Activated CD4-positive, alpha-beta T cell treated with anti-CD3 and anti-CD28 coated beads for 1 hour (primary cell): ENCODE results near the gene POLR2L.
A peak's percentile ranks its signal among the peaks of the same experiment; 100 is the strongest.

ENCODE experiments used
- DNase-seq: peaks from one replicate; pipeline ENCODE4 v3.0.0-alpha.2; 2020

The POLR2L gene

DNA sequence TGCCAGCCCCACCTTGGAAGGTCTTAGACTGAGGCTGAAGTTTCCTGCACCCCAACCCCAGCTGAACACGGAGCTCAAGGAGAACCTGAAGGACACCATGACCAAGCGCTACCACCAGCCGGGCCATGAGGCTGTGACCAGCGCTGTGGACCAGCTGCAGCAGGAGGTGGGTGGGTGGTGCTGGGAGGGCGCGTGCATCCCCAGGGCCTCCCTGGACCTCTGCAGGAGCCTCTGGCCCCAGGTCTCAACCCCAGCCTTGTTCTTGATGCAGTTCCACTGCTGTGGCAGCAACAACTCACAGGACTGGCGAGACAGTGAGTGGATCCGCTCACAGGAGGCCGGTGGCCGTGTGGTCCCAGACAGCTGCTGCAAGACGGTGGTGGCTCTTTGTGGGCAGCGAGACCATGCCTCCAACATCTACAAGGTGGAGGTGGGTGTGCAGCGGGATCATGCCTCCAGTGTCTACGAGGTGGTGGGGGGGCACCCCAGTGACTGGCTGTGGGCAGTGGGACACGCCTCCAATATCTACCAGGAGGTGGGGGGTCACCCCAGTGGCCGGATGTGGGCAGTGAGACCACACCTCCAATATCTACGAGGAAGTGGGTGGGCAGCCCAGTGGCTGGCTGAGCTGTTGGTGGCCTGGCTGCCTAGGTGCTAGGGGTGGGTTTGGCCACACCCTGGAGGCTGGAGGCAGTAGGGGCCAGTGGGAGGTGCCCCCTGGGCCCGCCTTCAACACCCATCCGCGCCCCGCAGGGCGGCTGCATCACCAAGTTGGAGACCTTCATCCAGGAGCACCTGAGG lies 4.9 kb downstream of the POLR2L start:
- DNase-seq = no peak

- no peak for DNase-seq
Observed at GRCh38 chr11:836700-837099, 5.6 kb downstream of the POLR2L start.

DNA sequence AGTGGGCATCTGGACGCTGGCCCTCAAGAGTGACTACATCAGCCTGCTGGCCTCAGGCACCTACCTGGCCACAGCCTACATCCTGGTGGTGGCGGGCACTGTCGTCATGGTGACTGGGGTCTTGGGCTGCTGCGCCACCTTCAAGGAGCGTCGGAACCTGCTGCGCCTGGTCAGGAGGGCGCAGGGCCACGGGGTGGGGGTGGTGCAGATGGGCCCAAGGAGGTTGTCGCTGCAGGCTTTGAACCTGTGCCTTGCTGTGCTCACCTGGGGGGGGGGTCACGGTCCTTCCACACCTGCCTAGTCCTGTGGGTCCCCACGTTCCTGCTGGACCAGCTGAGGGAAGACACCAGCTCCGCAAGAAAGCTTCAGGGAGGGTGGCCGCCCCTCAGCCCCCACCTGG lies 6.1 kb downstream of the POLR2L start:
- no peak for DNase-seq

DNA sequence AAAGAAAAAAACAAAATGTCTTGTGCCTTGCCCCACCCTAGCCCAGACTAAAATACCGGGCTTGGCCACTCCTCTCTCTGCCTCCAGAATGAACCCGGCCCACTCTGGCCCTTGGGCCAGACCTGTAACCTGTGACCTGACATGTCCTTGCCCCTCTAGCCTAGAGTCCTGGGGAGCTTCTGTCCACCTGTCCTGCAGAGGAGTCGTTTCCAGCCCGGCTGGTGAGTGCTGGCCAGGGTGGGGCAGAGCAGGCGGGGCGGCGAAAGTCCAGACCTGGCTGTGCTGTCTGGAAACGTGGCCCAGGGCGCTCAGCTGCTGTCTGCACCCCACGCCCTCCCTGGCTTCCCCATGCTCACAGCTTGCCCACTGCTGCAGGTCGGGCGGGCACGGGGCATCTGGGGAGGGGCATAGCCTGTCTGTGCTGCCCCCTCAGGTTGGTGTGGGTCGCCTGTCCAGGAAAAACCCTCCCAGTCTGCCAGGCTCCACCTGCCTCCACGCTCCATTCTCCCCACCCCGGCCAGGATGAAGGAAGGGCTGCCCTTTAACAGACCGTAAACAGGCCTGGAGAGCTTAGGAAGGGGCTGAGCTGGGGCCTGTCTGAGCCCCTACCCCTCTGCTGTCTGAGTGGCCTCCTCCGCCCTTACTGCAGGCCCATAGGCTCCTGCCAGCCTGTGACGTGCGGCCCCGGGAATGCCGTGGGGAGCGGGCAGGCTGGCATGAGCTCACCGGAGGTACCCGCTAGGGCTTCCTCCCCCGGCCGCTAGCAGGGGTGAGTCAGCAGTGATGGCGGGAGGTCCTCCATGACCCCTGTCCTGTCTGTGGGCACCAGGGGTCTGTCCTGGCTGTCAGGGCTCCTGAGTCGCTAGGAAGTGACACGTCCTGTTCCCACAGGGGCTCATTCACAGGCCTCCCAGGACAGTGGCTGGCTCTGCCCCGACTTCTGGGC lies 7.7 kb downstream of the POLR2L start:
- no peak for DNase-seq

DNA sequence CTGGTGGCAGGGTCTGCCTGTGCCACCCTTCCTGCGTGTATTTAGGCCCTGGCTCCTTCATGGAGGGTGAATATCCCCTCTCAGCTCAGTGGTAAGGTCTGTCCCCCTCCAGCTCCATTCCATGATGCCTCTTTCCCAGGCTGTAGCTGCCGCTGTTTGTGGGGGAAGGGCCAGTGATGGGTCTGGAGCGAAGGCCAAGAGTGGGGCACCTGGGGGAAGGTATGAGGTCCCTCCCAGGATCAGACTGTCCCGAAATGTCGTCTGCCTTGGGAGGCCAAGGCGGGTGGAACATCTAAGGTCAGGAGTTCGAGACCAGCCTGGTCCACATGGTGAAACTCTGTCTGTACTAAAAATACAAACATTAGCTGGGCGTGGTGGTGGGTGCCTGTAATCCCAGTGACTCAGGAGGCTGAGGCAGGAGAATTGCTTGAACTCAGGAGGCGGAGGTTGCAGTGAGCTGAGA lies 8.4 kb downstream of the POLR2L start:
- DNase-seq = no peak

DNA sequence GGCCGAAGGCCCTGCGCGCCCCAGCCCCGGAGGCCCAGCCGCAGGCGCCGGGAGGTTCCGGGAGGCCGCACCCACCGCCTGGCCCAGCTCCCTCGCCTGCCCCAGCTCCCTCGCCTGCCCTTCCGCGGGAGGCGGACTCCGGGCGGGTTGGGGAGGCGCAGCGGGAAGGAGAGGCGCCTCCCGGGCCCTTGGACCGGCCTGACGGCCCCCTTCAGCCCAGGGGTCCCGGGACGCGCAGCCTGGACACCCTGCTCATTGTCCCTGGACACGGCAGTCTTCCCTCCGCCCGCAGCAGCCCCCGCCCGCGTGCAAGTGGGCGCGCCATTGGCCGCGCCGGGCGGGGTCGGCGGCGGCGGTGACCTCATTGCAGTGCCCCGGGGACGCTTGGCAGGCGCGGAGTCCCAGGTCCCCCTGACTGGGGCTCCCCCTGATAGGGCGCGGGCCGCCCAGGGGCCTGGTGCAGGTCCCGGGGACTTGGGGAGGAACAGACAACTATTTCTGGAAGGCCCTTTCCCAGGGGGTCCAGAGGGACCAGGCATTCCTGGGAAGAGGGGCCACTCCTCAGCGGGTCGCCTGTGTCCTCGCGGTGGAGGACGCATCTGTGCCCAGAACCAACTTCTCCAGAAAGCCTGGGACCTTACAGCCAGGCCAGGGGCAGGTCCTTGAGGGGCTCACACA lies 9.1 kb downstream of the POLR2L start:
- no peak for DNase-seq

DNA sequence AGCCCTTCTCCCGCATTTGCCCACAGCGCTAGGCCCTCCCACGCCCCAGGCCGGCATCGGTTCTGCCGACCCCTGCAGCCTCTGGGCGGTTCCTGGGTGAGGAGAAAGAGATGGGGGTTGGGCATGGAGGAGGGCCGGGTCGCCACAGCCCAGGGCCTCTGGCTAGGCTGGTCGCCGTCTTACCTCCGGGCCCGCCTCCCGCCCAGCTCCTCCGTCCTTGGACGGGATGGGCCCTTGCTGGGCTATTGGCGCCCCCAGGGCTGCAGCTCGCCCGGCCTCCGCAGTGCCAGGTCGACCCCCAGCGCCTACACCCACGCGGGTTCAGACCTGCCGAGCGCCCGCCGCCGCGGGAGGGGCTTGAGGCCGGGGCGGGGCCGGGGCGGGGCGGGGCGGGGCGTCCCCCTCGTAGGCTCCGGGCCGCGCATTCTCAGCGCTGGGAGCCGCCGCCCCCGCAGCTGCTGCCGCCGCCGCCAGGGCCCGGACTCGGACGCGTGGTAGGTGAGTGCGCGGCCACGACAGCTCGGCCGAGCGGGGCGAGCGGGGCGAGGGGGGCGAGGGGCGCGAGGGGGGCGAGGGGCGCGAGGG lies 9.7 kb downstream of the POLR2L start, which contains the start of gene CD151:
CD151 (plus strand) TSS at position 424 of the 585 bp plus-strand sequence. CDS start 3,118 bp downstream, outside the sequence.
- DNase-seq = peak; percentile 32

GRCh38 chr11:831961-832528 lies 10.3 kb downstream of the POLR2L start:
- DNase-seq = no peak

DNA sequence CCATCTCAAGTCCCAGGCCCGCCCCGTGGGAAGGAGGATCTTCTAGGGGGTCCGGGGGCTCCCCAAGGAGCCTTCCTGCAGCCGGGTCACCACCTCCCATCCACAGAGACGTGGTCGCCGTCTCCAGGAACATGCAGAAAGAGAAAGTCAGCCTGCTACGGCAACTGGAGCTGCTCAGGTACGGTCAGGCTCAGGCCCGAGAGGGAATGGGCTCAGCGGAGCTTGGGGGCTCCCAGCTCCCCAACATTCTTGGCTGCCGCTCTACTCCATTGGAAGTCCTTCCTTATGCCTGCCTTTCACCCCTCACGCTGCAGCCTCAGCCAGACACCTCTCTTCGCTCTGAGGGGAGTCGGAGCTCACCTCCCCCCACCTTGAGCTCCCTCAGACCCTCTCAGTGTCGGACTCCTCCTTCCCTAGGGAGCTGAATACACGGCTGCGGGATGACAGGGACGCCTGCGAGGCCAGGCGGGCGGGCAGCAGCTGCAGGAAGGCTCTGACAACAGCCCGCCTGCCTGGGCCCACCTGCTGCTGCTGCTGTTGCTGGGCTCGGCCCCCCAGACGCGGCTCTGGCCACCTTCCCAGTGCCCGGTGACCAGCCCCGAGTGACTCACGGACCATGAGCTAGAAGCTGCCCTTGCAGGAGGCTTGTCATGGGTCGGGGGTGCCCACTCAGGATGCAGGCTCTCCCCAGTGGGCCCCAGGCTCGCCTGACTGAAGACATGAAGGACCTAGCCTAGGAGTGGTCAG lies 11.0 kb downstream of the POLR2L start:
- no peak for DNase-seq

DNA sequence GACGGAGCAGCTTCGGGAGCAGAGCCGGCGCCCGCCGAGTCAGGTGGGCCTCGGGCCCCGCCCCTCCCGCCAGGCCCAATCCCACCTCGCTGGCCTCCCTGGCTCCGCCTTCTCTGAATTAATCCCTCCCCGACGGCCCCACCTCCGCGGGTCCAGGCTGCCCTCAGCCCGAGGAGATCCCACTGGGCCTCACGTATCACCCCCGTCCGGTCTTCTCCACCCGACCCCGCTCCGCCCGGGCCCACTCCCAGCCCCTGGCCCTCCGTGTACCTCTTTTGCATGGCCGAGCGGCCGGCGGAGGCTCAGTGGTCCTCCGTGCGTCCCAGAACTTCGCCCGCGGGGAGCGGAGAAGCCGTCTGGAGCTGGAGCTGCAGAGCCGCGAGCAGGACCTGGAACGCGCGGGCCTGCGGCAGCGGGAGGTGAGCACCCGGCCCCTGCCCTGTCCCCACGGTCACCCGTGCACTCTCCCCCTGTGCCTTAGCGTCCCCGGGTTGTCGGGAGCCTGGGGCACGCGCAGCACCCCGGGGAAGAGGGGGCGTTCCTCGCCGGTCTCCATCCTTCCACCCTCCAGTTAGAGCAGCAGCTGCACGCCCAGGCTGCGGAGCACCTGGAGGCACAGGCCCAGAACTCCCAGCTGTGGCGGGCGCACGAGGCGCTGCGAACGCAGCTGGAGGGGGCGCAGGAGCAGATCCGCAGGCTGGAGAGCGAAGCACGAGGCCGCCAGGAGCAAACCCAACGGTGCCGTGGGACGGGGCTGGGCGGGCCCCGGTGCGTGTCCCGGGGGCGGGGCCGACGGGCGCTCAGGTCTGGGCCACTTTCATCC lies 11.8 kb downstream of the POLR2L start:
- DNase-seq = peak; percentile 32

DNA sequence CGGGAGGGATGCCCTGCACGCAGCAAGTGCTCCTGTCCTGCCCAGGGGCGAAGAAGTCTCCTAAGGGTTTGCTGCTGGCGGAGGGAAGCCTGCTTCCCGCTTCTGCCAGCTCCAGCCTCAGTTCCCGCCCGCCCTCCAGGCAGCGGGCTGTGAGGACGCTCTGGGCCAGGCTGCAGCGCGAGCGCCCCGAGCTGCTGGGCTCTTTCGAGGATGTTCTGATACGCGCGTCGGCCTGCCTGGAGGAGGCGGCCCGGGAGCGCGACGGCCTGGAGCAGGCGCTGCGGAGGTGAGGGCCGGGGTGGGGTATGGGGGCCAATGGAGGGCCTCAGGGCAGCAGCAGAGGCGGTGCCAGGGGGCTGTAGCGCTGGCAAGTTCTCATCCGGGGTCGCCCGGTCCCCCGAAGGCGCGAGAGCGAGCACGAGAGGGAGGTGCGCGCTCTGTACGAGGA lies 12.5 kb downstream of the POLR2L start:
- DNase-seq = no peak

DNA sequence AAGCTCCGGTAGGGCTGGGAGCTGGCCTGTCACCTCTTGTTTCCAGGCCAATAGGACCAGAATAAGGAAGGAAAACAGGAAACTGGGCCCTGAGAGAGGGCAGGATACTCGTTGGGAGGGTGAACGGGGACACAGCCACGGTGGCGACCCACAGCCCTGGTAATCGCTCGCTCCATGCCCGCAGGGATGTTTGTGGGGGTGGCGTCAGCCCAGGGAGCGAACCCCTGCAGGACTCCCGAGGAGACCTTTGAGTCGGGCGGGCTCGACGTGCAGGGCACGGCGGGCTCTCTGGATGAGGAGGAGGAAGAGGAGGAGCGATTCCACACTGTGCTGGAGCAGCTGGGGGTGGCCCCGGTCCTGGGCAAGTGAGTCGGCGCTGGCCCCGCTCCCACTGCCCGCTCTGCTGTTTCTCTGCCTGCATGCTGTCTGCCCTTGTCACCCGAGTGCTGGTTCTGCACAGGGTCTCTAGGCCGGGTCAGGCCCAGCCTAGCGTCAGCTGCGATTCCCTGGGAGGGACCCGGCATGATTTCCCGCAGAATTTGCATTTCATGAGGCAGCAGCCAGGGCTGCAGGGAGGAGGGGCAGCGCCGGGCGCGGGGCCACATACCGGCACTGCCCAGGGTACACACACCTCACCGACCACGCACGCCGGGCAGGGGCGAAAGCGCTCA lies 13.0 kb downstream of the POLR2L start:
- DNase-seq = no peak

GRCh38 chr11:828506-829175 lies 13.7 kb downstream of the POLR2L start:
- no peak for DNase-seq

GRCh38 chr11:827897-828192 lies 14.5 kb downstream of the POLR2L start, which contains the start of gene CRACR2B:
Gene CRACR2B, plus strand, starts transcription at chr11:827919. Its CDS starts 689 bp downstream, at chr11:828608.
- DNase-seq = no peak

DNA sequence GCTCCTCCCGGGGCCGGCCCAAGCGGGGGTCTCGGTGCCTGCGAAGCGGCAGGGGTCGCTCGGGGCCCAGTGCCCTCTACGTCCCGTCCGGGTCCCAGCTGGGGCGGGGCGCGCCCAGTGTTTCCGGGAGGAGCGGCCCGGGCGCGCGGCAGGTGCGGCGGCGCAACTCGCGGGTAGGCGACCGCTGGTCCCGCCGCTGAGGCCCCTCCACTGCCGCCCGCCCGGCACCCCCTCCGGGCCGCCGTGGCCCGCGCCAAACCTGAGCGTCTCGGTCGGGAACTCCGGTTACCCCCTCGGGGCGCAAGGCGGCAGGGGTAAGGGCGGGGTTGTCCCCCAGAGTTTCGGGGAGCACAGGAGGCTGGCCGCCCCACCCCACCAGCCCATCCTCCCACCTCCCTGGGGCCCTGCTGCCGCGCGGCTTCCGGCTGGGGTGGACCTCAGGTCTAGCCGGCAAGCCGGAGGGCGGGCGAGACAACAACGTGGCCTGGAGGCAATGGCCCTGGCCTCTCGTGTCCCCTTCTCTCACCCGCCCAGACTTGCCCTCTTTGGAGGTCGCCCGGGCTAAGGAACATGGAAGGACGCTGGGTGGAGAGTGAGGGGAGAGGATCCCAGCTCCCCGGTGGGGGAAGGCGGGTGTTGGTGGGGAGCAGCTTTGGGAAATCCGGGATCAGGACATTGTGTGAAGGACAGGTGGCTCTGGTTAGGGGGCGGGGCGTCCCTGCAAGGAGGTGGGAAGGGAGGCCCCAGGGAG lies 15.0 kb downstream of the POLR2L start:
- DNase-seq = no peak

- no peak for DNase-seq
Observed at GRCh38 chr11:826836-827145, 15.5 kb downstream of the POLR2L start.

DNA sequence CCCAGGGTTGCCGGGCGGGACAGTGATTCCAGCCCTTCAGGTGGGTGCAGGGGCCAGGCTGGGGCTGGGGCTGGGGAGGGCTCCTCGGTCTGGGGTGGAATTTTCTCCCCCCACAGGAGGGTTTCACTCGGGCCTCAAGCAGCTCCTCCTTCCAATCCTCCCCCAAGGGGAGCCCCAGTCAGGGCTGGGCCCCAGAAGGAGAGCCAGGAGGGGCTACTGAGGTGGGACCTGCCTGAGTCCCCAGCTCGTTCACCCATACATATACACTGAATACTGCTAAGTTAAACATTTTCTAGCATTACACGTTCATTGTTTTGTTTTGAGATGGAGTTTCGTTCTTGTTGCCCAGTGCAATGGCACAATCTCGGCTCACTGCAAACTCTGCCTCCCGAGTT lies 16.1 kb downstream of the POLR2L start:
- DNase-seq = no peak

DNA sequence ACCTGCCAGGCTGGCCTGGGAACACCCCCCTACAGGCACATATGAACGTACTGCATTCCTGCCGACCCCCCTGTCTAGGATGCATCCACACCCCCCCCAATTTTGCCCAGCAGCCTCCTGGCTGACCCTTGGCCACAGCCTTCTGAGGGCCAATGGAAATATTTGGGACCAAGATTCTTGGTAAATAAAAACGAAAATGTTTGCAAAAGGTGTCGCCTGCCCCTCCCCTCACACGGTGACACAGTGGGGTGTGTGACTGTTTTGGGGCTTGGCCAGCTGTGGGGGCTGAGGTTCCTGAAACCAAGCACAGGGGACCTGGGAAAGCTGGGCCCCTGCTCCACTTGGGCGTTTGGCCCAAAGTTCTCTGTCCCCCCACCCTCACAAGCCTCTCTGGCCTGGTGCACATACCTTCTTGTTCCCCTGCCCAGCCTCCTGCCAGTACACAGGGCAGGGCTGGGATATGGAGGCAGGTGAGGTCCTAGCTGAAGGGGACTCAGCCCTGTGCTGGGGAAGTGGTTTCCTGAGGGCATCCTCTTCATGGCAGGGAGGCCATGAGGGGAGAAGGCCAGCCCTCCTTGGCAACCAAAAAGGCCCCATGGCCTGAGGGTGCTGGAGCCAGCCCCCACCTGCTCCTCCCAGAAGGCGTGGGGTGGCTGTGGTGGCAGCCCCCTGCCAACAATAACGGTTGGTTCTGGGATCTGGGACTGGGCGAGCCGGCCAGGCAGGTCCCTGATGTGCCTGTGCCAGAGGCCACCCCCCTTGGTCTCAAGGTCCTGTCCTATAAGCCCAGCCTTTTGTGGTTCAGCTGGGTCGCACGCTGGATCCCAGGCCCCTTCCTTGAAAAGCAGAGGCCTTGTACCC lies 16.7 kb downstream of the POLR2L start:
- no peak for DNase-seq
